B cell (primary cell): ENCODE results near the gene TPBGL. TPM values are rescaled to one million over a fixed set of nuclear protein-coding genes. Genes with fewer than 3 reads are reported as not detected.

Source experiments
- ATAC-seq: fragments of 200-7000 bp; cut with Tn5 transposase; one replicate; pipeline ENCODE4 v1.10.0; 2021; ENCODE audit warnings: low read depth, mild to moderate bottlenecking, moderate number of reproducible peaks, moderate library complexity
- CTCF ChIA-PET: fragments of 350-600 bp; sonication (Branson Sonifier 250); formaldehyde crosslinking; loops from one replicate; lab custom pipeline; 2021; ENCODE audit warnings: antibody characterized with exemption, inconsistent platforms; lab: Charles Lee
- POLR2A ChIA-PET: fragments of 350-600 bp; sonication (Branson Sonifier 250); formaldehyde crosslinking; loops from one replicate; lab custom pipeline; 2021; ENCODE audit warnings: antibody characterized with exemption; lab: Charles Lee
- DNase-seq: peaks from one replicate; pipeline ENCODE4 v3.0.0; 2013
- H2AFZ ChIP-seq: 2 replicates; pipeline ENCODE4 v1.6.1; 2012; ENCODE audit warnings: mild to moderate bottlenecking, low read depth, low read length; ENCODE audit not compliant: insufficient read depth, poor library complexity, severe bottlenecking
- H3K27ac ChIP-seq, 2 donors: 1 replicate in 1 of 2; 2 replicates in 1 of 2; pipeline ENCODE4 v1.5.1; 2012 to 2013; ENCODE audit warnings: low read length in 2 of 2, mild to moderate bottlenecking in 2 of 2, moderate library complexity in 1 of 2
- H3K27me3 ChIP-seq, 4 experiments: fragments of 200-600 bp in 1 of 4; sonication (generic) in 1 of 4; replicated peaks in 1 of 4; 1 replicate in 2 of 4; 2 replicates in 2 of 4; pipeline versions ENCODE4 v1.6.1 to v1.7.0; 2013 to 2016; ENCODE audit warnings: low read length in 3 of 4, mild to moderate bottlenecking in 2 of 4, mixed read lengths in 1 of 4, moderate library complexity in 1 of 4; ENCODE audit not compliant: insufficient read depth in 4 of 4, control insufficient read depth in 3 of 4; ENCODE audit errors: control extremely low read depth in 1 of 4
- H3K36me3 ChIP-seq, 2 experiments: replicated peaks in 1 of 2; 1 replicate in 1 of 2; 2 replicates in 1 of 2; pipeline versions ENCODE4 v1.6.1 to v1.7.1; 2013; ENCODE audit warnings: low read length in 1 of 2; ENCODE audit not compliant: insufficient read depth in 2 of 2, control insufficient read depth in 1 of 2; ENCODE audit errors: control extremely low read depth in 1 of 2, extremely low read depth in 1 of 2
- H3K4me1 ChIP-seq, 2 donors: fragments of 200-600 bp in 1 of 2; sonication (generic) in 1 of 2; 1 replicate in 1 of 2; 2 replicates in 1 of 2; pipeline versions ENCODE4 v1.5.1 to v1.6.1; 2013 to 2017; ENCODE audit warnings: low read length in 2 of 2; ENCODE audit not compliant: control insufficient read depth in 2 of 2, insufficient read depth in 2 of 2
- H3K4me2 ChIP-seq: replicated peaks from 2 replicates; pipeline ENCODE3; 2012; ENCODE audit warnings: mild to moderate bottlenecking, low read depth, low read length; ENCODE audit not compliant: poor library complexity, severe bottlenecking
- H3K4me3 ChIP-seq, 5 experiments: fragments of 200-600 bp in 1 of 5; sonication (generic) in 1 of 5; 1 replicate in 3 of 5; 2 replicates in 2 of 5; pipeline versions ENCODE4 v1.5.1 to v1.7.0; 2011 to 2016; ENCODE audit warnings: low read length in 4 of 5, mild to moderate bottlenecking in 4 of 5, low read depth in 2 of 5, control low read depth in 1 of 5, moderate library complexity in 1 of 5; ENCODE audit not compliant: insufficient read depth in 1 of 5; ENCODE audit errors: control extremely low read depth in 1 of 5, extremely low read depth in 1 of 5
- H3K79me2 ChIP-seq: fragments of 200-600 bp; sonication (generic); one replicate; pipeline ENCODE4 v1.6.0; 2016; ENCODE audit warnings: low read length; ENCODE audit not compliant: control insufficient read depth, insufficient read depth
- H3K9ac ChIP-seq: fragments of 200-600 bp; sonication (generic); 2 replicates; pipeline ENCODE4 v1.6.1; 2017; ENCODE audit warnings: mild to moderate bottlenecking, low read length, moderate library complexity
- H3K9me3 ChIP-seq, 3 donors: one replicate each; pipeline versions ENCODE4 v1.6.1 to v1.7.1; 2013; ENCODE audit warnings: low read length in 2 of 3; ENCODE audit not compliant: control insufficient read depth in 2 of 3, insufficient read depth in 1 of 3; ENCODE audit errors: control extremely low read depth in 1 of 3
- H4K20me1 ChIP-seq: 2 replicates; pipeline ENCODE4 v1.6.0; 2012; ENCODE audit warnings: mild to moderate bottlenecking, low read length; ENCODE audit not compliant: insufficient read depth, control insufficient read depth, poor library complexity, severe bottlenecking
- H3K27ac Mint-ChIP-seq: one replicate; pipeline ENCODE4 v1.8.0; 2021; ENCODE audit warnings: mixed read lengths
- H3K27me3 Mint-ChIP-seq: one replicate; pipeline ENCODE4 v1.8.0; 2021; ENCODE audit warnings: mixed read lengths
- H3K4me1 Mint-ChIP-seq: one replicate; pipeline ENCODE4 v1.8.0; 2021; ENCODE audit warnings: mixed read lengths
- H3K4me3 Mint-ChIP-seq: one replicate; pipeline ENCODE4 v1.8.0; 2021; ENCODE audit warnings: mixed read lengths
- H3K9me3 Mint-ChIP-seq: one replicate; pipeline ENCODE4 v1.8.0; 2022; ENCODE audit warnings: mixed read lengths; ENCODE audit not compliant: insufficient read depth
- CTCF ChIP-seq: fragments of 200-600 bp; IDR thresholded peaks from one replicate; pipeline ENCODE4 v1.8.0; 2022; ENCODE audit warnings: antibody characterized with exemption, mild to moderate bottlenecking
- EZH2 ChIP-seq: IDR thresholded peaks from 2 replicates; pipeline ENCODE4 v1.6.1; 2012; ENCODE audit warnings: borderline replicate concordance, low read depth, mild to moderate bottlenecking, moderate library complexity, low read length; ENCODE audit not compliant: insufficient read depth, poor library complexity, severe bottlenecking
- WGBS: methylation state at CpG from one replicate; pipeline ENCODE4 v1.1.5; 2013; ENCODE audit warnings: missing lambda C conversion rate; ENCODE audit not compliant: insufficient coverage; 5-methylcytosine and 5-hydroxymethylcytosine counted together
- intact Hi-C: fragments of 100-400 bp; cut with micrococcal nuclease; formaldehyde crosslinking; loops from one replicate; pipeline ENCODE4 v1.10.0; 2022
- polyA plus RNA-seq: library from polyadenylated mRNA; depleted of rRNA; stranded (reverse); fragments of >200 nt; gene quantifications from 2 replicates; pipeline ENCODE4 v1.2.3, GENCODE V29; 2012
- total RNA-seq, 2 donors: library from RNA; stranded (reverse); fragments of 120-200 nt in 1 of 2; gene quantifications; 1 replicate in 1 of 2; 2 replicates in 1 of 2; pipeline versions ENCODE4 v1.2.3 to v1.2.4, GENCODE V29; 2013 to 2022

Gene TPBGL
- total and polyA plus RNA-seq, 2 donors (not counting 1 experiment from before 2014, with no cell fraction given), result not detected

GRCh38 chr11:75225794-75226193, 14.8 kb upstream of the TPBGL start:
- Histone ChIP-seq H3K27me3 (peaks cover 0 to 9% (median 0%) of the 10 kb centered on the region in 4 experiments), H3K4me1 (no peaks in the 10 kb centered on the region), H3K79me2 (no peaks in the 10 kb centered on the region), H3K4me2 (no peak overlapping the region), H3K36me3 (no peaks in the 10 kb centered on the region), H3K9ac (no peak overlapping the region), H4K20me1 (no peaks in the 10 kb centered on the region), H3K9me3 (no peaks in the 10 kb centered on the region), H3K4me3 (no peak overlapping the region), H3K27ac (no peak overlapping the region), H2AFZ (no peak overlapping the region)
- DNase-seq, result no peak
- ChIA-PET CTCF (no interaction called here), POLR2A (no interaction called here)
- 77% methylated on average over 4 of the region's 4 CpGs for WGBS
- Mint-ChIP-seq H3K9me3 (no peaks in the 10 kb centered on the region), H3K27me3 (peaks cover 19% of the 10 kb centered on the region), H3K4me3 (no peak overlapping the region), H3K4me1 (no peaks in the 10 kb centered on the region), H3K27ac (no peak overlapping the region)
- intact Hi-C loops, result no loop called here
- TF ChIP-seq EZH2 (no peak), CTCF (no peak)
- no peak for ATAC-seq

DNA sequence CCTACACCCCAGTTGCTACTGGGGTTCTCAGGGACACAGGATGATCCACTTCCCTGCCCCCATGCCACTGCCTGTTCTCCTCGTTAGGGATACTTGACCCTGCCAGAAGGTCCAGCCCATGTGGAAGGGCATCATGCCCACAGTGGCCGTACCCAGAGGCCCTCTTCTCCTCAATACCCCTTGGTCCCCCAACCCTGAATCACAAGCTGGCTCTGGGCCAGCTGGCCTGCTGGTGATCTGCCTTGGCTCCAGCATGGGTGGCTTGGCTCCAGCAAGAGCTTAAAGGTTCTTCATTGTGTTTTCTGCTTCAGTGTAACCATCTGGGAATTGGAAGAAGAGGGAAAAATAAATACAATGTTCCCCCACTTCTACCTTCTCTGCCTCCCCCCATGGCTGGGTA, 11.1 kb upstream of the TPBGL start:
- no peaks in the 10 kb centered on the region for H3K9me3 ChIP-seq
- Mint-ChIP-seq H3K9me3 (no peaks in the 10 kb centered on the region), H3K4me1 (no peaks in the 10 kb centered on the region), H3K4me3 (no peak overlapping the region), H3K27ac (no peak overlapping the region), H3K27me3 (peaks cover 43% of the 10 kb centered on the region)
- no peaks in the 10 kb centered on the region for H3K79me2 ChIP-seq
- H3K27ac ChIP-seq, result no peak overlapping the region
- H4K20me1 ChIP-seq, result no peaks in the 10 kb centered on the region
- WGBS, result 86% methylated on average over 2 of the region's 2 CpGs
- H2AFZ ChIP-seq, result no peak overlapping the region
- POLR2A ChIA-PET, result no interaction called here
- TF ChIP-seq CTCF (no peak), EZH2 (no peak)
- no peak overlapping the region for H3K9ac ChIP-seq
- DNase-seq (no peak), ATAC-seq (no peak)
- H3K4me2 ChIP-seq, result no peak overlapping the region
- no peak overlapping the region for H3K4me3 ChIP-seq
- H3K36me3 ChIP-seq, result no peaks in the 10 kb centered on the region
- no peaks in the 10 kb centered on the region for H3K4me1 ChIP-seq
- H3K27me3 ChIP-seq, result peaks cover 0 to 17% (median 0%) of the 10 kb centered on the region in 4 experiments
- CTCF ChIA-PET, result no interaction called here
- intact Hi-C loops, result no loop called here
